HG03520 (cell line): ENCODE data around the gene SIX5.

ENCODE experiments used
- ATAC-seq: cut with Tn5 transposase; IDR thresholded peaks from one replicate; pipeline ENCODE4 v1.9.1; 2021; ENCODE audit warnings: mild to moderate bottlenecking, moderate library complexity; ENCODE audit not compliant: unreplicated experiment

Gene SIX5

GRCh38 chr19:45793178-45793564, 24.1 kb upstream of the SIX5 start:
- no peak for ATAC-seq

DNA sequence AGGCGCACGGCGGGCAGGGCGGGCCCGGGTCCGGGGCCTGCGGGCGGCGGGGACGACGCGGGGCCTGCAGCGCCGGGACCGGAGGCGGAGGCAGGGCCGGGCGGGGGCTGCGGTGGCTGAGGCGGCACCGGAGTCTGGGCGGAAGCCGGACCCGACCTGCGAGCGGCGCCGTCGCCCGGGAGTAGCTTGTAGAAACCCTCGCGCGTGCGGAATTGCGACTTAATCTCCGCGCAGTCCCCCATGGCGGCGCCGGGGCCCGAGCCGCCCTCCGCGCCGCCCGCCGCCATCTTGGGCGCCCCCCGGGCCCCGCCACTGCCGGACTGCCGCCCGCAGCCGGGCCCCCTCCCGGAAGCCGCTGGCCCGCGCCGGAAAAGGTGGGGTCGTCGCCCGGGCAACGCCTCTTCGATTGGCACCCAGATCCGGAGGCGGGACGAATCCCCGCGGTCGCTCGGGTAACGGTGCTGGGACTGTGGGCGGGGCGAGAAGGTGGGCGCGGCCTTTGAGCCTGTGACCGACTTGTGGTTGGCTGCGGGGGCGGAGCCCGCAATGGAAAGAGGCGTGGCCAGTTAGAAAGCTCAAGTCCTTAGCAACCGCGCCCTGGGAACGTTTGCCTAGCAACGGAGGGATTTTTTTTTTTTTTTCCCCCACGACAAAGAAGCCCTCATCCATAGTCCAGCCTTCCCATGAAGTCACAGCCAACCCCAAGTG, 23.6 kb upstream of the SIX5 start, which contains the start of gene DMWD:
Gene DMWD (minus strand): TSS at position 376 of the 708 bp plus-strand sequence. CDS start 89 bp downstream, at position 287.
- ATAC-seq, result peak; percentile 91

- no peak for ATAC-seq
These were observed 22.9 kb upstream of the SIX5 start for GRCh38 chr19:45791744-45792469.

DNA sequence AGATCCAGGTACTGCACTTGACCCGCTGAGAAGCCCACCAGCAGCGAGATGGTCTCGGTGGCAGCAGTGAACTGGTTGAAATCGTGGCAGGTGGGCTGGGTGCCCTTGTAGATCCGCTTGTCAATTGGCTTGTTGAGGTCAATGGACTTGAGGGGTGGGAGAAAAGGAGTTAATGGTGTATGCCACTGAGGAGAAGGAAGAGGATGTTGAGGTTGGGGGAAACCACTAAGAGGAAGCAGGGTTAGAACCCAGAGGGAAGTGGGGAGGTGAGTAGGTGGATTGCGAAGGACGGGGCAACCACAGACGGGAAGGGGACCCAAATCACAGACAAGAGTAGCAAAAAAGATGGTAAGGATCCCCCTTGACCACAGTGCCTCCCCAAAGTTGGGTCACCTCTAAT, 21.9 kb upstream of the SIX5 start:
- ATAC-seq, result no peak

DNA sequence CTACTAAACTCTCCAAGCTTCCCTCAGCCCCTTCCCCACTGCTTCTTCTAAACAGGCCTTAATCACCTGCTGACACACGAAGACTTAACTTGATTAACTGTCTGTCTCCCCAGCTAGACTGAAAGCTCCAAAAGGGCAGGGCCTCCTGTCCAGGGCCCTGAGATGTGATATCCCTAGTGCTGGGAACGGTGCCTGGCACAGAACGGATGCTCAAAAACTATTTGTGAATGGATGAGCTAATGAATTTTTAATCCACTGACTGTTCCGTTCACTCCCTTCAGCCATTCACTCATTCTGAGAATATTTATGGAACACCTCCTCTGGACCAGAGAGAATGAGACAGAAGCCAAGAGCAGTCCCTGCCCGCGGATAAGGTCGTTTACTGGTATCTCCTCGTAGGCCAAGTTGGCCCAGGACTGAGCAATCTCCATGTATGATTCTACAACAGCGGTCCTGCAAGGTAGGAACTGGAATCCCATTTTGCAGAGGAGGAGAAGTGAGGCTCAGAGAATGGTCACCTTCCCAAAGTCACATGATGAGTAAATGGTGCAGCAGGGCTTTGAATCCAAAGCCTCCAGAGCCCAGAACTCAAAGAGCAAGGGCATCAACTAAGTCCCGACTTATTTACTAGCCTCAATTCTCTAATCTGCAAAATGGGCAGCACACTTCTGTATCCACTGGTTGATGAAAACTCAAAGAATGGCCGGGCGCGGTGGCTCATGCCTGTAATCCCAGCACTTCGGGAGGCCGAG, 20.2 kb upstream of the SIX5 start:
- no peak for ATAC-seq

DNA sequence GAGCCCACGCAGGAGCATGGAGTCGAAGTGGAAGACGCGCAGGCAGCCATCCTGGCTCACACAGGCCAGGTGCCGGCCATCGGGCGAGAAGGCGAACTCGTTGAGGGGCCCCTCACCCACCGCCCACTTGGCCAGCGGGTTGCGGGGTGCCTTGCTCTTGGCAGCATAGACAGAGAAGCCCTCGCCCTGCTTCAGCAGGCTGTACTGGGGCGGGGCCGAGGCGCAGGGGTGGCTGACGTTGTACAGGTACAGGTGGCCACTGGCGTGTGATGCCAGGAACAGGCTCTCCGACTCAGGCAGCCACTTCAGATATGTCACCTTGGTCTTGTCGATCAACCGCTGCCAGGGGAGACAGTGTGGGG, 17.5 kb upstream of the SIX5 start:
- ATAC-seq, result no peak

GRCh38 chr19:45785781-45786532, 16.9 kb upstream of the SIX5 start:
- ATAC-seq, result no peak

- ATAC-seq, result no peak
These were observed 16.0 kb upstream of the SIX5 start for GRCh38 chr19:45785097-45785496.

GRCh38 chr19:45784096-45784495, 15.0 kb upstream of the SIX5 start:
- no peak for ATAC-seq

GRCh38 chr19:45782820-45783785, 14.1 kb upstream of the SIX5 start:
- no peak for ATAC-seq

GRCh38 chr19:45782162-45782691, 13.2 kb upstream of the SIX5 start, which contains the start of gene DMPK:
Gene DMPK (minus strand): TSS chr19:45782490. CDS start chr19:45782352, 138 bp downstream.
- ATAC-seq, result no peak

GRCh38 chr19:45781214-45782161, 12.4 kb upstream of the SIX5 start:
- ATAC-seq, result no peak

DNA sequence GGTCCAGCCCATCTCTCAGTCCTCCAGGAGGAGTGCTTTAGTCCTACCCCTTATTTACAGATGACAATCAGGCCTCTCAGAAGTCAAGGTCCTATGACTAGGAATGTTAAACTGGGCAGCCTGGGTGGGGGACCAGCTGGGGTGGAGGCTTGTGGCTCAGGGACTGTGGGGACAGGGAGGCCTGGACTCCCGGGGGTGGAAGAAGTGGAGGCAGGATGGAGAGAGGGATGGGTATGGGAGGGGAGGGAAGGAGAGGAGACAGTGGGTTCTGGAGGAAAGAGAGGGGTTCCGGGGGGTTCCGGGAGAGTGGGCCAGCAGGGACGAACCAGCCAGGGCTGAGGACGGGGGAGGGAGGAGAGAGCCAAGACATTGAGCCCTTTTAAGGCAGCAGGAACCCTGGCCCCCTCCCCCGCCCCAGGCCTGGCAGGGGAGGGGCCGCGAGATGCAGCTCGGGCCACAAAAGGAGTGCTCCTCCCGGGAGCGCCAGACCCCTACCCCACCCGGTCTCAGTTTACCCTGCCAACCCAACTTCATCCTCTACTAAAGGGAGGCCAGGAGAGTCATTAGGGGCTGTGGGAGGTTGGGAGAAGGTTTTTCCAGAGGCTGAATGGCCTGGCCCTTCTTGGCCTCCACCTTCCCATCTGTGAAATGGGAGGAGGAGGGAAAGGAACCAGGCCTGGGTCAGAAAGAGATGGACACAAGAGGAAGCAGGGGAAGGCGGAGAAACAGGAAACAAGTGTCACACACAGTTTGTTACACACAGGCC, 11.6 kb upstream of the SIX5 start:
- ATAC-seq, result no peak

GRCh38 chr19:45780146-45780447, 11.0 kb upstream of the SIX5 start:
- ATAC-seq, result no peak

- peak; percentile 53 for ATAC-seq
These were observed 10.4 kb upstream of the SIX5 start for GRCh38 chr19:45779231-45780145.

DNA sequence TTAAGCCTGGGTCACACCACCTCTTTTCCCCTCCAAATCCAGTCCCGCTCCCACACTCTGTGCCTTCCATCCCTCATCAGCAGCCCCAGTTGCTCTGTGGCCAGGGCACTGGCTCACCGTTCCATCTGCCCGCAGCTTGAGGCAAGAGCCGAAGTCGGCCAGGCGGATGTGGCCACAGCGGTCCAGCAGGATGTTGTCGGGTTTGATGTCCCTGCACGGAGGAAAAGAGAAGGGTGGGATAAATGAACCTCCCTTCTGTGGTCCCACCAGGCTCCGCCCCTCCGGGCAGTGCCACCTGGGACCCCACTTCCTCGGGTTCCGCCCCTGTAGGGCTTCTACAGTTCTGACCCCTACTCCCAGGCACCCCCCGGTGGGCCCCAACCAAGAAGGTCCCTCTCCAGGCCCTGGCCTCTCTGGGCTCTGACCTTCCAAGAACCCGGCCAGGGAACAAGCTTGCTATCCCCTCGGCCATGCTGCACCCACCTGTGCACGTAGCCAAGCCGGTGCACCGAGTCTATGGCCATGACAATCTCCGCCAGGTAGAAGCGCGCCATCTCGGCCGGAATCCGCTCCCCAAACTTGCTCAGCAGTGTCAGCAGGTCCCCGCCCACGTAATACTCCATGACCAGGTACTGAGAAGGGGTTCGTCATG, 9.1 kb upstream of the SIX5 start:
- ATAC-seq, result no peak
